ENCODE results near the gene PHF24. TPM values are rescaled to one million over a fixed set of nuclear protein-coding genes. Genes with fewer than 3 reads are reported as not detected.
A peak's percentile ranks its signal among the peaks of the same experiment; 100 is the strongest.

The PHF24 gene
- total RNA-seq, 1 experiment from 2014 or later: not detected

GRCh38 chr9:35029241-35029640 lies 71.2 kb downstream of the PHF24 start:
- Histone ChIP-seq H3K79me2 (ENCODE audit: low read length) (no peaks in the 10 kb centered on the region), H3K4me1 (ENCODE audit: low read length) (peaks cover 30% of the 10 kb centered on the region), H3K27ac (ENCODE audit: low read length) (peak overlapping the region; percentile 53; the same call in 1 of the 2 replicates), H3K4me2 (ENCODE audit: low read depth, low read length, poor library complexity, severe bottlenecking) (peak overlapping the region; percentile 16), H3K9ac (ENCODE audit: low read length) (no peak overlapping the region), H3K9me3 (ENCODE audit: low read length) (no peaks in the 10 kb centered on the region), H4K20me1 (ENCODE audit: insufficient read depth, low read depth, low read length) (no peaks in the 10 kb centered on the region), H3K27me3 (ENCODE audit: low read length) (no peaks in the 10 kb centered on the region), H3K4me3 (ENCODE audit: low read length) (no peak overlapping the region), H2AFZ (ENCODE audit: low read length) (no peak overlapping the region), H3K36me3 (ENCODE audit: insufficient read depth, low read length) (peaks cover 8% of the 10 kb centered on the region; the same call in 1 of the 2 replicates), H3K9me2 (replicated peaks; ENCODE audit: insufficient read depth, low read length) (no peaks in the 10 kb centered on the region)
- DNase-seq: no peak

GRCh38 chr9:35029852-35030251 lies 71.8 kb downstream of the PHF24 start:
- H2AFZ ChIP-seq (ENCODE audit: low read length): no peak overlapping the region
- no peak overlapping the region for H3K27ac ChIP-seq (ENCODE audit: low read length)
- H3K27me3 ChIP-seq (ENCODE audit: low read length): no peaks in the 10 kb centered on the region
- no peaks in the 10 kb centered on the region for H3K9me3 ChIP-seq (ENCODE audit: low read length)
- no peaks in the 10 kb centered on the region for H3K9me2 ChIP-seq (replicated peaks; ENCODE audit: insufficient read depth, low read length)
- H4K20me1 ChIP-seq (ENCODE audit: insufficient read depth, low read depth, low read length): no peaks in the 10 kb centered on the region
- H3K36me3 ChIP-seq (ENCODE audit: insufficient read depth, low read length): peaks cover 8% of the 10 kb centered on the region; the same call in 1 of the 2 replicates
- no peaks in the 10 kb centered on the region for H3K79me2 ChIP-seq (ENCODE audit: low read length)
- no peak for DNase-seq
- H3K9ac ChIP-seq (ENCODE audit: low read length): no peak overlapping the region
- peaks cover 30% of the 10 kb centered on the region for H3K4me1 ChIP-seq (ENCODE audit: low read length)
- no peak overlapping the region for H3K4me3 ChIP-seq (ENCODE audit: low read length)
- no peak overlapping the region for H3K4me2 ChIP-seq (ENCODE audit: low read depth, low read length, poor library complexity, severe bottlenecking)

Other genes with a start within 250 kb of the PHF24 start
- gene CCL21, start 248.1 kb upstream of the PHF24 start, total RNA-seq (2014; rRNA removed; shearing (Covaris generic); ENCODE audit: low replicate concordance): not detected in 2 replicates
- 2.7 and 6.8 TPM in 2 replicates for gene DNAJB5, start 31.5 kb downstream of the PHF24 start, total RNA-seq (2014; rRNA removed; shearing (Covaris generic); ENCODE audit: low replicate concordance)
- 157 and 183 TPM in 2 replicates for gene VCP, start 114.3 kb downstream of the PHF24 start, total RNA-seq (2014; rRNA removed; shearing (Covaris generic); ENCODE audit: low replicate concordance)
- gene FANCG, start 121.7 kb downstream of the PHF24 start, total RNA-seq (2014; rRNA removed; shearing (Covaris generic); ENCODE audit: low replicate concordance): 38.8 and 47.9 TPM in 2 replicates
- 25.1 and 29.3 TPM in 2 replicates for gene PIGO, start 138.3 kb downstream of the PHF24 start, total RNA-seq (2014; rRNA removed; shearing (Covaris generic); ENCODE audit: low replicate concordance)
- gene STOML2, start 144.8 kb downstream of the PHF24 start, total RNA-seq (2014; rRNA removed; shearing (Covaris generic); ENCODE audit: low replicate concordance): 141 and 250 TPM in 2 replicates
- 3.2 and 3.5 TPM in 2 replicates for gene ATOSB, start 157.6 kb downstream of the PHF24 start, total RNA-seq (2014; rRNA removed; shearing (Covaris generic); ENCODE audit: low replicate concordance)
- not detected in 2 replicates for gene UNC13B, start 203.7 kb downstream of the PHF24 start, total RNA-seq (2014; rRNA removed; shearing (Covaris generic); ENCODE audit: low replicate concordance)

Data from Karpas-422 (cell line).